A549 (cell line): Measurements from ENCODE around the gene TBC1D24. TPM values are rescaled to one million over a fixed set of nuclear protein-coding genes. Genes with fewer than 3 reads are reported as not detected.

ENCODE experiments used
- ATAC-seq, 2 experiments: fragments of 200-7000 bp in 1 of 2; fragments of >200 bp in 1 of 2; cut with Nextera tagmentation in 1 of 2; cut with Tn5 transposase in 1 of 2; 3 replicates each; pipeline versions ENCODE4 v1.8.0 to v1.9.1; 2018 to 2020; ENCODE audit warnings: mild to moderate bottlenecking in 1 of 2, moderate library complexity in 1 of 2
- CTCF ChIA-PET: fragments of 300-600 bp; sonication (Branson Sonifier 250); formaldehyde crosslinking; extraction: SDS; loops from one replicate; lab custom pipeline; 2021; ENCODE audit warnings: antibody characterized with exemption, inconsistent platforms; lab: Yijun Ruan, JAX
- POLR2A ChIA-PET: fragments of 350-600 bp; formaldehyde crosslinking; extraction: SDS; loops from one replicate; lab custom pipeline; 2021; ENCODE audit warnings: antibody characterized with exemption, inconsistent platforms; lab: Yijun Ruan, JAX
- DNase-seq, 2 experiments: peaks; one replicate each; pipeline versions ENCODE4 v3.0.0 to v3.0.0-alpha.2; 2011 to 2016; ENCODE audit warnings: low read depth in 1 of 2, low spot score in 1 of 2
- FAIRE-seq: peaks from 2 replicates; lab custom pipeline; 2011; peaks lifted over from hg19 to GRCh38; lab: Jason Lieb, UNC
- H3K27ac ChIP-seq, 2 experiments: fragments of >200 bp; sonication (Bioruptor Twin); formaldehyde crosslinking; 3 replicates each; pipeline ENCODE4 v1.5.1; 2016 to 2017
- H3K4me1 ChIP-seq: fragments of >200 bp; sonication (Bioruptor Twin); formaldehyde crosslinking; 3 replicates; pipeline ENCODE4 v1.6.1; 2016
- H3K4me2 ChIP-seq: fragments of >200 bp; sonication (Bioruptor Twin); formaldehyde crosslinking; 3 replicates; pipeline ENCODE4 v1.6.1; 2016
- H3K4me3 ChIP-seq: fragments of >200 bp; sonication (Bioruptor Twin); formaldehyde crosslinking; 3 replicates; pipeline ENCODE4 v1.5.1; 2016
- H3K9me3 ChIP-seq: fragments of >200 bp; sonication (Bioruptor Twin); formaldehyde crosslinking; 3 replicates; pipeline ENCODE4 v1.6.1; 2016
- BHLHE40 ChIP-seq: IDR thresholded peaks from 2 replicates; pipeline ENCODE4 v1.6.1; 2012; ENCODE audit warnings: low read depth, low read length, inconsistent platforms
- CBX2 ChIP-seq: fragments of 200-600 bp; sonication (generic); IDR thresholded peaks from 2 replicates; pipeline ENCODE4 v1.6.1; 2016; ENCODE audit warnings: low read depth, mild to moderate bottlenecking, borderline replicate concordance
- CEBPB ChIP-seq, 2 experiments: fragments of >200 bp in 1 of 2; sonication (Bioruptor Twin) in 1 of 2; formaldehyde crosslinking in 1 of 2; IDR thresholded peaks; 2 replicates each; pipeline ENCODE4 v1.6.1; 2012 to 2016
- FOSB ChIP-seq: fragments of 250-450 bp; sonication (Bioruptor Pico); IDR thresholded peaks from 2 replicates; pipeline ENCODE4 v1.5.0; 2020; ENCODE audit warnings: mild to moderate bottlenecking, moderate library complexity
- FOSL2 ChIP-seq, 2 experiments: fragments of 450-650 bp in 1 of 2; fragments of >200 bp in 1 of 2; sonication (Bioruptor Twin) in 1 of 2; formaldehyde crosslinking; IDR thresholded peaks; 2 replicates each; pipeline versions ENCODE4 v1.5.0 to v1.6.1; 2016 to 2020; ENCODE audit warnings: mild to moderate bottlenecking in 1 of 2, moderate library complexity in 1 of 2
- FOXS1 ChIP-seq: fragments of 250-450 bp; sonication (Bioruptor Pico); IDR thresholded peaks from 2 replicates; pipeline ENCODE4 v1.5.0; 2020; ENCODE audit warnings: mild to moderate bottlenecking, moderate library complexity
- GATA3 ChIP-seq: IDR thresholded peaks from 2 replicates; pipeline ENCODE4 v1.6.1; 2012; ENCODE audit warnings: borderline replicate concordance
- HEYL ChIP-seq: fragments of 250-450 bp; sonication (Bioruptor Pico); IDR thresholded peaks from 2 replicates; pipeline ENCODE4 v1.8.0; 2021; ENCODE audit warnings: mild to moderate bottlenecking, moderate library complexity
- HOXB13 ChIP-seq: fragments of 250-450 bp; sonication (Bioruptor Pico); IDR thresholded peaks from 2 replicates; pipeline ENCODE4 v1.5.0; 2020; ENCODE audit warnings: low read depth, mild to moderate bottlenecking, moderate library complexity
- HOXB5 ChIP-seq: fragments of 250-450 bp; sonication (Bioruptor Pico); IDR thresholded peaks from 2 replicates; pipeline ENCODE4 v1.5.0; 2020; ENCODE audit warnings: mild to moderate bottlenecking, moderate library complexity
- JUN ChIP-seq, 2 experiments: fragments of >200 bp; sonication (Bioruptor Twin); formaldehyde crosslinking; IDR thresholded peaks; 2 replicates in 1 of 2; 3 replicates in 1 of 2; pipeline ENCODE4 v1.6.1; 2016 to 2017
- KDM1A ChIP-seq: fragments of 200-600 bp; sonication (generic); IDR thresholded peaks from 2 replicates; pipeline ENCODE4 v1.6.1; 2016; ENCODE audit warnings: low read depth, mild to moderate bottlenecking
- NPAS2 ChIP-seq: fragments of 250-450 bp; sonication (Bioruptor Pico); IDR thresholded peaks from 2 replicates; pipeline ENCODE4 v1.8.0; 2022; ENCODE audit warnings: mild to moderate bottlenecking, moderate library complexity, borderline replicate concordance
- NR3C1 ChIP-seq: fragments of >200 bp; sonication (Bioruptor Twin); formaldehyde crosslinking; IDR thresholded peaks from 3 replicates; pipeline ENCODE4 v1.6.1; 2017
- RAD21 ChIP-seq, 2 experiments: fragments of >200 bp in 1 of 2; sonication (Bioruptor Twin) in 1 of 2; formaldehyde crosslinking in 1 of 2; IDR thresholded peaks in 1 of 2; conservative IDR thresholded peaks in 1 of 2; 2 replicates in 1 of 2; 3 replicates in 1 of 2; pipeline ENCODE4 v1.6.1; 2012 to 2018; ENCODE audit warnings: inconsistent platforms in 1 of 2
- RARB ChIP-seq: fragments of 250-450 bp; sonication (Bioruptor Pico); IDR thresholded peaks from 2 replicates; pipeline ENCODE4 v1.8.0; 2021; ENCODE audit warnings: mild to moderate bottlenecking, moderate library complexity
- RCOR1 ChIP-seq: fragments of 150-350 bp; IDR thresholded peaks from 2 replicates; pipeline ENCODE4 v1.6.1; 2014; ENCODE audit warnings: antibody characterized with exemption, low read length, low read depth
- RNF2 ChIP-seq: fragments of 200-600 bp; sonication (generic); IDR thresholded peaks from 2 replicates; pipeline ENCODE4 v1.6.1; 2016; ENCODE audit warnings: low read depth, mild to moderate bottlenecking, antibody characterized with exemption, moderate library complexity, borderline replicate concordance
- SMC3 ChIP-seq: fragments of >200 bp; sonication (Bioruptor Twin); formaldehyde crosslinking; IDR thresholded peaks from 3 replicates; pipeline ENCODE4 v1.6.1; 2018; ENCODE audit warnings: inconsistent platforms
- ZC3H11A ChIP-seq: fragments of 450-650 bp; IDR thresholded peaks from 2 replicates; pipeline ENCODE4 v1.6.1; 2014; ENCODE audit warnings: antibody characterized with exemption, mild to moderate bottlenecking
- ZNF302 ChIP-seq: fragments of 250-450 bp; sonication (Bioruptor Pico); IDR thresholded peaks from 2 replicates; pipeline ENCODE4 v1.9.0; 2021; ENCODE audit warnings: inconsistent platforms, mild to moderate bottlenecking, moderate library complexity
- ZSCAN20 ChIP-seq: fragments of 250-450 bp; sonication (Bioruptor Pico); IDR thresholded peaks from 2 replicates; pipeline ENCODE4 v1.8.0; 2022; ENCODE audit warnings: mild to moderate bottlenecking, moderate library complexity
- WGBS: methylation state at CpG from one replicate; pipeline ENCODE4 v1.1.6; 2017; ENCODE audit errors: missing lambda C conversion rate; 5-methylcytosine and 5-hydroxymethylcytosine counted together
- polyA plus RNA-seq, 4 experiments: library from polyadenylated mRNA; depleted of rRNA in 3 of 4; stranded (reverse); fragments of >200 nt; fragmentation: RNase III in 1 of 4; extraction: RNeasy Plus Mini Kit Qiagen cat#74134 plus additional on column Dnase treatment in 1 of 4; gene quantifications; 2 replicates in 3 of 4; 3 replicates in 1 of 4; pipeline ENCODE4 v1.2.3, GENCODE V29; 2011 to 2017
- TF ChIP-seq, protein P1 (sequence below): fragments of 200-600 bp; sonication (generic); IDR thresholded peaks from 2 replicates; pipeline ENCODE4 v1.6.1; 2016; ENCODE audit warnings: antibody characterized with exemption, mild to moderate bottlenecking, moderate library complexity
- TF ChIP-seq, protein P2 (sequence below): fragments of 450-650 bp; IDR thresholded peaks from 2 replicates; pipeline ENCODE4 v1.6.1; 2014; ENCODE audit warnings: antibody characterized with exemption
- TF ChIP-seq, protein P3 (sequence below): fragments of 150-350 bp; IDR thresholded peaks from 2 replicates; pipeline ENCODE4 v1.6.1; 2014; ENCODE audit warnings: low read depth, mild to moderate bottlenecking, low read length

TBC1D24 gene
- polyA plus RNA-seq, 2 of the 4 experiments (the other 2 are of a cell fraction) = 4.2 to 7.3 TPM

DNA sequence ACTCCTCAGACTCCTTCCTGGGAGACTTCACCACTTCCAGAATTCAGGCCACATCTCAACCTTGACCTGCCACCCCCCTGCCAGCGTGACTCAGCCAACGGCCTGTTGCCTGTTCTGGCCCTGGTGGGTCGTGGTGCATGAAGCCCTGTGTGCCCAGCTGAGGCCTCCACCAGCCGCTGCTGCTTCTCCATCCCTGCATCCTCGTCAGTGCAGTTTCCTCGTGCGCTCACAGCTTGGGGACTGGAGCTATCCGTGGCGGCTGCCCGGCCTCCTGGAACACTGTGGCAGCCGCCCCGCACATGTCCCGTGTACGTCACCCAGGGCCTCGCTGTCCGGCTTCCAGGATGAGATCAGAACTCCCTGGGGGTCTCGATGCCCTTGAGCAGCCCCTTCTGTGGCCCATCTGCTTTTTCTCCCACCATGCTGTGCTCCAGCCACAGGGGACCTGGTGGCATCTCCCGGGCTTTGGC lies 23.0 kb upstream of the TBC1D24 start:
- TF ChIP-seq, protein P1, sequence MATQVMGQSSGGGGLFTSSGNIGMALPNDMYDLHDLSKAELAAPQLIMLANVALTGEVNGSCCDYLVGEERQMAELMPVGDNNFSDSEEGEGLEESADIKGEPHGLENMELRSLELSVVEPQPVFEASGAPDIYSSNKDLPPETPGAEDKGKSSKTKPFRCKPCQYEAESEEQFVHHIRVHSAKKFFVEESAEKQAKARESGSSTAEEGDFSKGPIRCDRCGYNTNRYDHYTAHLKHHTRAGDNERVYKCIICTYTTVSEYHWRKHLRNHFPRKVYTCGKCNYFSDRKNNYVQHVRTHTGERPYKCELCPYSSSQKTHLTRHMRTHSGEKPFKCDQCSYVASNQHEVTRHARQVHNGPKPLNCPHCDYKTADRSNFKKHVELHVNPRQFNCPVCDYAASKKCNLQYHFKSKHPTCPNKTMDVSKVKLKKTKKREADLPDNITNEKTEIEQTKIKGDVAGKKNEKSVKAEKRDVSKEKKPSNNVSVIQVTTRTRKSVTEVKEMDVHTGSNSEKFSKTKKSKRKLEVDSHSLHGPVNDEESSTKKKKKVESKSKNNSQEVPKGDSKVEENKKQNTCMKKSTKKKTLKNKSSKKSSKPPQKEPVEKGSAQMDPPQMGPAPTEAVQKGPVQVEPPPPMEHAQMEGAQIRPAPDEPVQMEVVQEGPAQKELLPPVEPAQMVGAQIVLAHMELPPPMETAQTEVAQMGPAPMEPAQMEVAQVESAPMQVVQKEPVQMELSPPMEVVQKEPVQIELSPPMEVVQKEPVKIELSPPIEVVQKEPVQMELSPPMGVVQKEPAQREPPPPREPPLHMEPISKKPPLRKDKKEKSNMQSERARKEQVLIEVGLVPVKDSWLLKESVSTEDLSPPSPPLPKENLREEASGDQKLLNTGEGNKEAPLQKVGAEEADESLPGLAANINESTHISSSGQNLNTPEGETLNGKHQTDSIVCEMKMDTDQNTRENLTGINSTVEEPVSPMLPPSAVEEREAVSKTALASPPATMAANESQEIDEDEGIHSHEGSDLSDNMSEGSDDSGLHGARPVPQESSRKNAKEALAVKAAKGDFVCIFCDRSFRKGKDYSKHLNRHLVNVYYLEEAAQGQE = no peak
- TF ChIP-seq HOXB13 (CRISPR knock-in tag) (no peak), NPAS2 (CRISPR knock-in tag) (no peak), BHLHE40 (no peak), RCOR1 (no peak), GATA3 (no peak), CBX2 (no peak), HOXB5 (no peak), FOSB (no peak), ZC3H11A (no peak), ZNF302 (CRISPR knock-in tag) (no peak), RAD21 (conservative IDR thresholded peaks at IDR 0.05 in 1 of 2, IDR thresholded peaks at IDR 0.05 in 1 of 2) (no peak), FOSL2 (IDR thresholded peaks at IDR 0.05) (no peak), FOSL2 (CRISPR knock-in tag; IDR thresholded peaks at IDR 0.05) (no peak), RARB (no peak), RNF2 (no peak), ZSCAN20 (CRISPR knock-in tag) (no peak), JUN (IDR thresholded peaks at IDR 0.05) (no peak), HEYL (CRISPR knock-in tag) (no peak), CEBPB (IDR thresholded peaks at IDR 0.05) (no peak)
- TF ChIP-seq, protein P2, sequence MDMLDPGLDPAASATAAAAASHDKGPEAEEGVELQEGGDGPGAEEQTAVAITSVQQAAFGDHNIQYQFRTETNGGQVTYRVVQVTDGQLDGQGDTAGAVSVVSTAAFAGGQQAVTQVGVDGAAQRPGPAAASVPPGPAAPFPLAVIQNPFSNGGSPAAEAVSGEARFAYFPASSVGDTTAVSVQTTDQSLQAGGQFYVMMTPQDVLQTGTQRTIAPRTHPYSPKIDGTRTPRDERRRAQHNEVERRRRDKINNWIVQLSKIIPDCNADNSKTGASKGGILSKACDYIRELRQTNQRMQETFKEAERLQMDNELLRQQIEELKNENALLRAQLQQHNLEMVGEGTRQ = no peak
- TF ChIP-seq, all 56 proteins: peak for 0
- ChIA-PET POLR2A (interaction anchor here (0.6 kb wide), 1 partner anchor 23 kb away, joined by 3 read pairs; the partner anchor contains the start of gene TBC1D24), CTCF (no interaction called here)
- WGBS = 93% methylated on average over 15 of the region's 18 CpGs
- ATAC-seq (no peak), FAIRE-seq (no peak), DNase-seq (no peak)
- Histone ChIP-seq H3K4me2 (no peak overlapping the region), H3K4me1 (peaks cover 4% of the 10 kb centered on the region; the same call in 1 of the 3 replicates), H3K27ac (no peak overlapping the region), H3K4me3 (no peak overlapping the region), H3K9me3 (no peaks in the 10 kb centered on the region)

DNA sequence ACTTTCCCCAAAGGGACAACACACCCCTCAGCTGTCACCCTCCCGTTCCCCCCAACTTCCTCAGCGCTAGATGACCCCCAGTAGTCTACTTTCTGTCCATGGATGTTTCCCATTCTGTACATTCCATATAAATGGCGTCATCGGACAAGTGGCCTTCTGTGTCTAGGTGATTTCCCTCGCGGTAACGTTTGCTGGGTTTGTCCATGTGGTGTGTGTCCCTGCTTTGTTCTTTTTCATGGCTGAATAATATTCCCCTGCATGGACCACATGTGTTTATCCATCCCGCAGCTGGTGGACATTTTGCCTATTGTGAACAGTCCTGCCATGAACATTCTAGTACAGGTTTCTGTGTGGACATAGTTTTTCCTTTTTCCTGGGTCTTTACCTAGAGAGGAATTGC lies 22.3 kb upstream of the TBC1D24 start:
- Histone ChIP-seq H3K27ac (no peak overlapping the region), H3K4me2 (no peak overlapping the region), H3K4me1 (peaks cover 4% of the 10 kb centered on the region; the same call in 1 of the 3 replicates), H3K9me3 (no peaks in the 10 kb centered on the region), H3K4me3 (no peak overlapping the region)
- WGBS = 89% methylated on average over 8 of the region's 8 CpGs
- FAIRE-seq (no peak), DNase-seq (no peak), ATAC-seq (no peak)
- TF ChIP-seq FOXS1 (CRISPR knock-in tag) (no peak), NR3C1 (no peak), FOSB (no peak), RNF2 (no peak), ZSCAN20 (CRISPR knock-in tag) (no peak), GATA3 (no peak), SMC3 (no peak), KDM1A (no peak), HEYL (CRISPR knock-in tag) (no peak), ZC3H11A (no peak), RAD21 (conservative IDR thresholded peaks at IDR 0.05 in 1 of 2, IDR thresholded peaks at IDR 0.05 in 1 of 2) (no peak)
- TF ChIP-seq, protein P3, sequence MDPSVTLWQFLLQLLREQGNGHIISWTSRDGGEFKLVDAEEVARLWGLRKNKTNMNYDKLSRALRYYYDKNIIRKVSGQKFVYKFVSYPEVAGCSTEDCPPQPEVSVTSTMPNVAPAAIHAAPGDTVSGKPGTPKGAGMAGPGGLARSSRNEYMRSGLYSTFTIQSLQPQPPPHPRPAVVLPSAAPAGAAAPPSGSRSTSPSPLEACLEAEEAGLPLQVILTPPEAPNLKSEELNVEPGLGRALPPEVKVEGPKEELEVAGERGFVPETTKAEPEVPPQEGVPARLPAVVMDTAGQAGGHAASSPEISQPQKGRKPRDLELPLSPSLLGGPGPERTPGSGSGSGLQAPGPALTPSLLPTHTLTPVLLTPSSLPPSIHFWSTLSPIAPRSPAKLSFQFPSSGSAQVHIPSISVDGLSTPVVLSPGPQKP = no peak
- ChIA-PET CTCF (interaction anchor here (0.8 to 1.6 kb wide), 3 partner anchors 9 to 48 kb away, joined by 3 to 6 read pairs (median 4); no protein-coding TSS in a partner anchor), POLR2A (no interaction called here)
